Measurements from ENCODE around the gene ADAMTS17. TPM values are rescaled to one million over a fixed set of nuclear protein-coding genes. Genes with fewer than 3 reads are reported as not detected.

ADAMTS17 gene
- total RNA-seq, 1 experiment from 2014 or later, result 1.8 TPM

GRCh38 chr15:100204771-100205170 is 137.0 kb downstream of the ADAMTS17 start:
- no peak overlapping the region for H3K4me3 Mint-ChIP-seq
- POLR2A ChIA-PET, result no interaction called here

GRCh38 chr15:100204211-100204610 is 137.6 kb downstream of the ADAMTS17 start:
- H3K27ac Mint-ChIP-seq, result no peak overlapping the region
- peaks cover 29% of the 10 kb centered on the region for H3K4me1 Mint-ChIP-seq
- POLR2A ChIA-PET, result no interaction called here
- H3K4me3 Mint-ChIP-seq, result no peak overlapping the region
- H3K27me3 Mint-ChIP-seq (ENCODE audit: low read depth), result no peaks in the 10 kb centered on the region; the same call in 1 of the 2 replicates
- no peaks in the 10 kb centered on the region for H3K36me3 Mint-ChIP-seq
- H3K9me3 Mint-ChIP-seq, result peaks cover 10% of the 10 kb centered on the region
- CTCF ChIA-PET, result interaction anchor here (1.0 kb wide), 1 partner anchor 135 kb away, joined by 3 read pairs; no protein-coding TSS in a partner anchor
- DNase-seq (ENCODE audit: low spot score), result no peak
- ATAC-seq, result no peak
- TF ChIP-seq ZMAT4 (CRISPR knock-in tag; IDR thresholded peaks at IDR 0.05) (no peak), ZNF671 (CRISPR knock-in tag; IDR thresholded peaks at IDR 0.05) (no peak), PREB (CRISPR knock-in tag; IDR thresholded peaks at IDR 0.05; ENCODE audit: borderline replicate concordance) (no peak), ZNF317 (CRISPR knock-in tag; IDR thresholded peaks at IDR 0.05; ENCODE audit: borderline replicate concordance, low read depth) (no peak), EMX1 (CRISPR knock-in tag; IDR thresholded peaks at IDR 0.05) (no peak), AR (CRISPR knock-in tag; IDR thresholded peaks at IDR 0.05) (no peak)

More at GRCh38 chr15:100204771-100205170, 137.0 kb downstream of the ADAMTS17 start:
- Mint-ChIP-seq H3K9me3 (peaks cover 10% of the 10 kb centered on the region), H3K36me3 (no peaks in the 10 kb centered on the region), H3K27me3 (ENCODE audit: low read depth) (no peaks in the 10 kb centered on the region; the same call in 1 of the 2 replicates), H3K4me1 (peaks cover 29% of the 10 kb centered on the region), H3K27ac (no peak overlapping the region)
- CTCF ChIA-PET, result no interaction called here
- ATAC-seq, result no peak
- TF ChIP-seq AFF4 (CRISPR knock-in tag; IDR thresholded peaks at IDR 0.05; ENCODE audit: borderline replicate concordance) (no peak), ELF4 (CRISPR knock-in tag; IDR thresholded peaks at IDR 0.05; ENCODE audit: low read depth) (no peak), ZNF219 (CRISPR knock-in tag; IDR thresholded peaks at IDR 0.05; ENCODE audit: borderline replicate concordance) (no peak), MLX (CRISPR knock-in tag; IDR thresholded peaks at IDR 0.05) (no peak), NR3C1 (CRISPR knock-in tag; conservative IDR thresholded peaks at IDR 0.05; ENCODE audit: low read depth) (no peak), ATF2 (CRISPR knock-in tag; IDR thresholded peaks at IDR 0.05; ENCODE audit: borderline replicate concordance, low read depth) (no peak), PREB (CRISPR knock-in tag; IDR thresholded peaks at IDR 0.05; ENCODE audit: borderline replicate concordance) (no peak), IRF1 (CRISPR knock-in tag; IDR thresholded peaks at IDR 0.05) (no peak), FOXJ3 (CRISPR knock-in tag; IDR thresholded peaks at IDR 0.05; ENCODE audit: borderline replicate concordance) (no peak), GABPB1 (CRISPR knock-in tag; IDR thresholded peaks at IDR 0.05) (no peak)
- DNase-seq (ENCODE audit: low spot score), result no peak
